GM19467 (cell line): Measurements from ENCODE around the gene ABCA8.
"Not testable (repeated sequence)": the region's sequence is repeated elsewhere in the genome, so short reads cannot be mapped to it uniquely, and the experiment has no call there.

Experiments
- ATAC-seq: cut with Tn5 transposase; IDR thresholded peaks from one replicate; pipeline ENCODE4 v1.9.1; 2021; ENCODE audit warnings: mild to moderate bottlenecking, moderate library complexity; ENCODE audit not compliant: unreplicated experiment

The ABCA8 gene

GRCh38 chr17:68955181-68955841, at the start of gene ABCA8:
Gene ABCA8 (minus strand): TSS chr17:68955392. CDS start chr17:68942034, 13,358 bp downstream.
- no peak for ATAC-seq

- not testable (repeated sequence) for ATAC-seq
Observed at GRCh38 chr17:69004759-69005158, 49.6 kb upstream of the ABCA8 start.

- ATAC-seq = not testable (repeated sequence)
Observed at GRCh38 chr17:68999743-69000142, 44.6 kb upstream of the ABCA8 start.

- no peak for ATAC-seq
Observed at GRCh38 chr17:68993112-68993511, 37.9 kb upstream of the ABCA8 start.

- ATAC-seq = no peak
Observed at GRCh38 chr17:68987966-68988365, 32.8 kb upstream of the ABCA8 start.

GRCh38 chr17:68981288-68981687, 26.1 kb upstream of the ABCA8 start:
- ATAC-seq = peak; percentile 73

GRCh38 chr17:68973098-68973846, 18.1 kb upstream of the ABCA8 start:
- no peak for ATAC-seq

- no peak for ATAC-seq
Observed at GRCh38 chr17:68972119-68972704, 17.0 kb upstream of the ABCA8 start.

- ATAC-seq = no peak
Observed at GRCh38 chr17:68969101-68969500, 13.9 kb upstream of the ABCA8 start.

- ATAC-seq = no peak
Observed at GRCh38 chr17:68963958-68964357, 8.8 kb upstream of the ABCA8 start.

GRCh38 chr17:68961214-68961882, 6.2 kb upstream of the ABCA8 start:
- ATAC-seq = no peak

- not testable (repeated sequence) for ATAC-seq
Observed at GRCh38 chr17:68959117-68959516, 3.9 kb upstream of the ABCA8 start.

- no peak for ATAC-seq
Observed at GRCh38 chr17:68957944-68958343, 2.8 kb upstream of the ABCA8 start.

- ATAC-seq = no peak
Observed at GRCh38 chr17:68954146-68954896, 871 bp downstream of the ABCA8 start.

GRCh38 chr17:68953340-68953997, 1.7 kb downstream of the ABCA8 start:
- no peak for ATAC-seq

GRCh38 chr17:68950725-68951124, 4.5 kb downstream of the ABCA8 start:
- no peak for ATAC-seq

- ATAC-seq = not testable (repeated sequence)
Observed at GRCh38 chr17:68947868-68948267, 7.3 kb downstream of the ABCA8 start.

- no peak for ATAC-seq
Observed at GRCh38 chr17:68944435-68945035, 10.7 kb downstream of the ABCA8 start.

GRCh38 chr17:68943812-68944182, 11.4 kb downstream of the ABCA8 start:
- ATAC-seq = not testable (repeated sequence)
